Keratinocyte (primary cell): Measurements from ENCODE around the gene ZNF586. TPM values are rescaled to one million over a fixed set of nuclear protein-coding genes. Genes with fewer than 3 reads are reported as not detected.

Experiments
- DNase-seq: peaks from one replicate; pipeline ENCODE4 v3.0.0-alpha.2; 2011; ENCODE audit warnings: low read depth, missing footprints, low spot score
- FAIRE-seq: peaks from 2 replicates; lab custom pipeline; 2011; peaks lifted over from hg19 to GRCh38; lab: Jason Lieb, UNC
- H2AFZ ChIP-seq: 2 replicates; pipeline ENCODE4 v1.6.0; 2012; ENCODE audit warnings: low read length, control low read depth, inconsistent platforms; ENCODE audit not compliant: control insufficient read depth
- H3K27ac ChIP-seq: 2 replicates; pipeline ENCODE4 v1.5.1; 2011; ENCODE audit warnings: low read length; ENCODE audit not compliant: control insufficient read depth, insufficient read depth
- H3K27me3 ChIP-seq: 3 replicates; pipeline ENCODE4 v1.6.0; 2011; ENCODE audit warnings: low read length; ENCODE audit not compliant: control insufficient read depth, insufficient read depth; ENCODE audit errors: extremely low read depth
- H3K36me3 ChIP-seq, 2 experiments: 2 replicates in 1 of 2; 3 replicates in 1 of 2; pipeline ENCODE4 v1.5.1; 2011; ENCODE audit warnings: low read length in 2 of 2, mild to moderate bottlenecking in 1 of 2; ENCODE audit not compliant: control insufficient read depth in 2 of 2, insufficient read depth in 2 of 2; ENCODE audit errors: extremely low read depth in 1 of 2
- H3K4me1 ChIP-seq: 3 replicates; pipeline ENCODE4 v1.5.1; 2011; ENCODE audit warnings: low read length; ENCODE audit not compliant: control insufficient read depth, insufficient read depth; ENCODE audit errors: extremely low read depth
- H3K4me2 ChIP-seq: 3 replicates; pipeline ENCODE4 v1.6.0; 2011; ENCODE audit warnings: low read depth, low read length; ENCODE audit not compliant: control insufficient read depth, insufficient read depth; ENCODE audit errors: extremely low read depth
- H3K4me3 ChIP-seq, 3 experiments: fragments of 200-600 bp in 1 of 3; sonication (generic) in 1 of 3; 2 replicates in 2 of 3; 3 replicates in 1 of 3; pipeline ENCODE4 v1.5.1; 2011 to 2016; ENCODE audit warnings: low read length in 3 of 3, mild to moderate bottlenecking in 3 of 3, control low read depth in 2 of 3, inconsistent platforms in 1 of 3, low read depth in 1 of 3, mixed read lengths in 1 of 3, mixed run types in 1 of 3, moderate library complexity in 1 of 3; ENCODE audit not compliant: control insufficient read depth in 2 of 3, insufficient read depth in 2 of 3; ENCODE audit errors: extremely low read depth in 1 of 3
- H3K79me2 ChIP-seq: 2 replicates; pipeline ENCODE4 v1.6.0; 2012; ENCODE audit warnings: low read length; ENCODE audit not compliant: control insufficient read depth, insufficient read depth
- H3K9ac ChIP-seq: 3 replicates; pipeline ENCODE4 v1.6.0; 2011; ENCODE audit warnings: low read length; ENCODE audit not compliant: control insufficient read depth, insufficient read depth; ENCODE audit errors: extremely low read depth
- H3K9me1 ChIP-seq: 3 replicates; pipeline ENCODE4 v1.6.0; 2011; ENCODE audit warnings: low read length; ENCODE audit not compliant: control insufficient read depth, insufficient read depth; ENCODE audit errors: extremely low read depth
- H3K9me3 ChIP-seq: 2 replicates; pipeline ENCODE4 v1.5.1; 2012; ENCODE audit warnings: low read depth, low read length; ENCODE audit not compliant: control insufficient read depth
- H4K20me1 ChIP-seq: 3 replicates; pipeline ENCODE4 v1.6.0; 2011; ENCODE audit warnings: low read length; ENCODE audit not compliant: control insufficient read depth, insufficient read depth; ENCODE audit errors: extremely low read depth
- CTCF ChIP-seq, 3 experiments: IDR thresholded peaks in 1 of 3; conservative IDR thresholded peaks in 1 of 3; optimal IDR thresholded peaks in 1 of 3; 2 replicates in 2 of 3; 3 replicates in 1 of 3; pipeline versions ENCODE3 to v1.5.1; 2011; ENCODE audit warnings: low read length in 3 of 3, mild to moderate bottlenecking in 3 of 3, moderate library complexity in 2 of 3, control low read depth in 1 of 3, inconsistent platforms in 1 of 3; ENCODE audit not compliant: insufficient read depth in 2 of 3; ENCODE audit errors: extremely low read depth in 1 of 3
- EZH2 ChIP-seq: IDR thresholded peaks from one replicate; pipeline ENCODE4 v1.6.1; 2012; ENCODE audit warnings: inconsistent platforms, mild to moderate bottlenecking, low read length, moderate library complexity
- dilution Hi-C: fragments of 300-500 bp; cut with MboI; formaldehyde crosslinking; loops from one replicate; pipeline ENCODE4 v1.7.0; 2020; ENCODE audit warnings: low sequenced_read_pairs; ENCODE audit not compliant: extremely low pct_ligation_motif_present
- polyA plus RNA-seq, 5 experiments: library from polyadenylated mRNA; depleted of rRNA in 3 of 5; stranded (reverse) in 3 of 5; stranded (forward) in 1 of 5; unstranded in 1 of 5; fragments of >200 nt; gene quantifications; 1 replicate in 1 of 5; 2 replicates in 3 of 5; 3 replicates in 1 of 5; pipeline versions ENCODE4 v1.2.1 to v1.2.3, GENCODE V29; 2011 to 2012; ENCODE audit warnings: missing spikeins in 2 of 5, low read depth in 1 of 5, low replicate concordance in 1 of 5

ZNF586 gene
- polyA plus RNA-seq, 1 donor (not counting 4 experiments of a cell fraction or from before 2014, with no cell fraction given) = 9.6 TPM

- no peak overlapping the region for H3K27ac ChIP-seq
- dilution Hi-C loops = no loop called here
- no peak for FAIRE-seq
- TF ChIP-seq EZH2 (no peak), CTCF (optimal IDR thresholded peaks at IDR 0.05 in 1 of 3, IDR thresholded peaks at IDR 0.05 in 1 of 3, conservative IDR thresholded peaks at IDR 0.05 in 1 of 3; ENCODE audit: extremely low read depth in 1 of 3, insufficient read depth in 2 of 3, low read length in 3 of 3) (no peak)
- H4K20me1 ChIP-seq = no peaks in the 10 kb centered on the region
- H3K9ac ChIP-seq = no peak overlapping the region
- DNase-seq = no peak
- H3K9me3 ChIP-seq = no peaks in the 10 kb centered on the region
- peaks cover 0 to 2% of the 10 kb centered on the region in 2 experiments for H3K36me3 ChIP-seq
- peaks cover 50% of the 10 kb centered on the region for H3K79me2 ChIP-seq
- no peaks in the 10 kb centered on the region for H3K9me1 ChIP-seq
- H2AFZ ChIP-seq = no peak overlapping the region
- H3K4me3 ChIP-seq = no peak overlapping the region
- H3K27me3 ChIP-seq = no peaks in the 10 kb centered on the region
- H3K4me1 ChIP-seq = peaks cover 12% of the 10 kb centered on the region
- H3K4me2 ChIP-seq = no peak overlapping the region
These were observed 48.5 kb downstream of the ZNF586 start for GRCh38 chr19:57817976-57818375.

- H3K79me2 ChIP-seq = peaks cover 51% of the 10 kb centered on the region
- dilution Hi-C loops = no loop called here
- TF ChIP-seq CTCF (optimal IDR thresholded peaks at IDR 0.05 in 1 of 3, IDR thresholded peaks at IDR 0.05 in 1 of 3, conservative IDR thresholded peaks at IDR 0.05 in 1 of 3; ENCODE audit: extremely low read depth in 1 of 3, insufficient read depth in 2 of 3, low read length in 3 of 3) = no peak
- TF ChIP-seq EZH2 = no peak
- no peak overlapping the region for H2AFZ ChIP-seq
- no peaks in the 10 kb centered on the region for H3K27me3 ChIP-seq
- no peak overlapping the region for H3K9ac ChIP-seq
- DNase-seq = no peak
- H3K4me1 ChIP-seq = peaks cover 9% of the 10 kb centered on the region
- no peaks in the 10 kb centered on the region for H4K20me1 ChIP-seq
- H3K36me3 ChIP-seq = no peaks in the 10 kb centered on the region
- H3K4me3 ChIP-seq = no peak overlapping the region
- no peak overlapping the region for H3K27ac ChIP-seq
- FAIRE-seq = no peak
- no peaks in the 10 kb centered on the region for H3K9me3 ChIP-seq
- no peak overlapping the region for H3K4me2 ChIP-seq
- H3K9me1 ChIP-seq = no peaks in the 10 kb centered on the region
These were observed 48.9 kb downstream of the ZNF586 start for GRCh38 chr19:57818378-57818777.
